ENCODE data around the gene SEMA3F.
A peak's percentile ranks its signal among the peaks of the same experiment; 100 is the strongest.

The SEMA3F gene

DNA sequence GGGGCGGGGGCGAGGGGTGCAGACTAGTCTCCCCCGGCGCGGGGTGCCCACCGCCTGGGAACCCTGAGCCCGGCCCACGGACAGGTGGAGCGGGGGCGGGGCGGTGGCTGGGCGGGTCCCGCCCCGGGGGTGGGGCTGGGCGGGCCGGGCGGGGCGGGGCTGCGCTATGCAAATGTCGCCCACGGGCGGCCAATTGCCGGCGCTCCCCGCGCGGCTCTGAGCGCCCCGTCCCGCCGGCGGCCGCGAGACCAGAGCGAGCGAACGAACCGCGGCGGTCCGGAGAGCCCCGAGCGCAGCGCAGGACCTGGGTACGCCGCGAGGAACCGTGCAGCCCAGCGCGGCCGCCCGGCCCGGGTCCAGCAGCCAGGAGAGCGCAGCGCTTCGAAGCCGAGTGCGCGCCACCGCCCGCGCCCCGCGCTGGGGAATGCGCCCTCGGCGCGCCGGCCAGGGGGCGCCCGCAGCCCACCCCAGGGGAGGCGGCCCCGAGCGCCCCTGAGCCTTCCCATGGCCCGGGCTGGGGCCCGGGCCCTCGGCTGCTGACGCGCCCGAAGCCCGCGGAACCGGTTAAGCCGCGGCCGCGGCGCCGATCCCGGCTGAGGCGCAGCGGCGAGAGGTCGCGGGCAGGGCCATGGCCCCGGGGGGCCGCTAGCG lies at the start of gene SEMA3F:
Gene SEMA3F, plus strand, starts transcription at position 485 of the 651 bp plus-strand sequence. CDS start 4,299 bp downstream, outside the sequence.
- peak; percentile 33 to 40 for DNase-seq

DNA sequence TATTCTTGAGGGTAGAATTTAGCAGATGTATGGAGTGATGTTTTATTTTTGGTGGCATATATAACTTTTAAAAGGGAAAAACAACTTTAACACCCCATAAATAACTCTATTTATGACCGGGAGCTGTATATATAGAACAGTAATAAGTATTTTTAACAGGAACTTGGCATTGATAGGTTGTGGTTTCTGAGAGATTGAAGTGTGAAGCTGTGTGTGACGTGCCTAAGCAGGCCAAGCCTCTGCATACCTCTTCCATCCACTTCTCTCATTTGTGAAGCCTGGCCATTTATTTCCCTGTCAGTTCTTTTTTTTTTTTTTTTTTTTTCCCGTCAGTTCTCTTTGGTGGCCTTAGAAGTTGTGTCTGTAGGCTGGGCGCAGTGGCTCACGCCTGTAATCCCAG lies 43.4 kb upstream of the SEMA3F start:
- DNase-seq: no peak

DNA sequence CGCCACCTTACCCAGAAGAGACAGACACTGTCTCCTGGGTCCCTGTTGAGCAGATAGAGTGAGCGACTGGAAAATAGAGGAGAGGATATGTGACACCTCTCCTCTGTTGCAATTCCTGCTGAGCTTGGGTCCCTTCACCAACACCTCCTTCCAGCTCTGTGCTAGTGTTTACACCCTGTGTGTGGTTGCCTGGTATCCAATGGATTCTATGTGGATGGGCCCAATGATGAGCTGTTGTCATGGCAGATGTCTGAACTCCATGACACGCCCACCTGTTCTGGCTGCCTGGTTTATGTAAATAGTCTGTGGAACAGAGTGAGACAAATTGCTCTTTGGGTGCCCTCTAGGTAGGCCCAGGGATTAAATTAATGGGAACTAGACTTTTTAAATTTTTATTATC lies 42.7 kb upstream of the SEMA3F start:
- DNase-seq: no peak

DNA sequence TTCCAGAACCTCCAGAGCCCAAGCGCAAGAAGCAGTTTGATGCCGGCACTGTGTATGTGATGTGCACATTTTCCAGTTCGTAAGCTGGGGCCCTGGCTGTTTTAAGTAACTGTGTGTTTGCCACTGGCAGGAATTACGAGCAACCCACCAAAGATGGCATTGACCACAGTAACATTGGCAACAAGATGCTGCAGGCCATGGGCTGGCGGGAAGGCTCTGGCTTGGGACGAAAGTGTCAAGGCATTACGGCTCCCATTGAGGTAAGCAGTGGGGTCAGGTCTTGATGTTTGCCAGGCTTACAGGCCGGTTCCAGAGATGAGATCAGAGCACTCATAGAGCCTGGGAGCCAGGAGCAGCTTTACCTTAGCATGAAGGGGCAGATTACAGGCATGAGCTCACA lies 38.0 kb upstream of the SEMA3F start:
- DNase-seq: no peak

DNA sequence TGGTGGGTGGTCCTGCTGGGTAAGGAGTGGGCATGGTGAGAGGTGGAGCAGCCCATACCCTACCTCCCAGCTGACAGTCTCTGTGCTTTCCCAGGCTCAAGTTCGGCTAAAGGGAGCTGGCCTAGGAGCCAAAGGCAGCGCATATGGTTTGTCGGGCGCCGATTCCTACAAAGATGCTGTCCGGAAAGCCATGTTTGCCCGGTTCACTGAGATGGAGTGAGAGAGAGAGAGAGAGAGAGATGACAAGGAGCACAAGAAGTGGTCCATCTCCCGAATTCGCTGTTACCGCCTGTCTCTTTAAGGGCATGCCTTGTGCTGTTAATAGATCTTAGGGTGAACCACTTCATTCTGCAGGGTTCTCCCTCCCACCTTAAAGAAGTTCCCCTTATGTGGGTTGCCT lies 36.9 kb upstream of the SEMA3F start:
- no peak for DNase-seq

DNA sequence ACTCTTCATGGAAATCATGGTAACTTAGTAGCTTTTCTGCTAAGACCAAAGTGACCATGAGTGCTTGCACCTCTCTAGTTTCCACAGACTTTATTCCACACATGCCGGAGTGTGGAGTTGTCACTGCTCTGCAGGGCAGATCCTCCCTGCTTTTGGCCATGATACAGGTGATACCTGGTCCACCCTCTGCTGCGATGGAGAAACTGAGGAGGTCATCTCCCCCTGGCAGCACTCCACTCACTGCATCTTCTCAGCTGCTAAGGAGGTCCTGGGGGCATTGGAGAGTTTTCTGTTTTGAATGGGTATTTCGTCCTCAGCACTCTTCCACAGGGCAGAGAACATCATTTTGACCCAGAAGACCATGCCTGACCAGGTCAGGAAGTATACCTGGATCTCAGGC lies 35.3 kb upstream of the SEMA3F start:
- DNase-seq: no peak

DNA sequence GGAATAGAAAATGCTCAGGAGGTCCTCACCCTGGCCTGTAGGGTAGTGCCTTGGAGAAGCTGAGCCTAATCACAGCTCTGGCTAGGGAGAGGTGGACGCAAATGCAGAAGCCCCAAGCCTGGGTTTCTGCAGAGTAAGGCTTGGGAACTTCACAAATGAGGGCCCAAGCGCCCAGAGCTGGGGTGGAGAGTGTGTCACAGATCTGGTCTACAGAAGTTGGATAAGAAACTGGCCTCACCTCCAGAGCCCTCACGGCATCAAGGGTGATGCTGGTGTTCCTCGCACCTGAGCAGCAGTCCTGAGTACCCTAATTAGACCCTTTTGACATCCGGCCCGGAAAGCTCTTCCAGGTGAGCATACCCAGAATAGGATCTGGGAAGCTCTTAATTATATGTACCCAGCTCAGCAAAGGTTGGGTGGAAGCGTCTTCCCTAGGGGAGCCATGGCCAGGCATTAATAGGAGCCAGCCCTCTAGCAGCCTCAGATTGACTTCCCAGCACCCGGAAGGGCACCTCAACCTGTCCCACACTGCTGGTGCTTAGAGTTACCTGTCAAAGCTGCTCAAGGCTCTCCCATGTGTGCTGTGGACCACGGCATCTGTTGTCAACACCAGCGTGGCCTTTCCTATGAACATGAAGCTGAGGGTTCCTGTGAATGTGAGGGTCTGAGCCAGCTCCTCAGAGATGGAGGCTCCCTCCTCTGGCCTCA lies 34.6 kb upstream of the SEMA3F start:
- no peak for DNase-seq

DNA sequence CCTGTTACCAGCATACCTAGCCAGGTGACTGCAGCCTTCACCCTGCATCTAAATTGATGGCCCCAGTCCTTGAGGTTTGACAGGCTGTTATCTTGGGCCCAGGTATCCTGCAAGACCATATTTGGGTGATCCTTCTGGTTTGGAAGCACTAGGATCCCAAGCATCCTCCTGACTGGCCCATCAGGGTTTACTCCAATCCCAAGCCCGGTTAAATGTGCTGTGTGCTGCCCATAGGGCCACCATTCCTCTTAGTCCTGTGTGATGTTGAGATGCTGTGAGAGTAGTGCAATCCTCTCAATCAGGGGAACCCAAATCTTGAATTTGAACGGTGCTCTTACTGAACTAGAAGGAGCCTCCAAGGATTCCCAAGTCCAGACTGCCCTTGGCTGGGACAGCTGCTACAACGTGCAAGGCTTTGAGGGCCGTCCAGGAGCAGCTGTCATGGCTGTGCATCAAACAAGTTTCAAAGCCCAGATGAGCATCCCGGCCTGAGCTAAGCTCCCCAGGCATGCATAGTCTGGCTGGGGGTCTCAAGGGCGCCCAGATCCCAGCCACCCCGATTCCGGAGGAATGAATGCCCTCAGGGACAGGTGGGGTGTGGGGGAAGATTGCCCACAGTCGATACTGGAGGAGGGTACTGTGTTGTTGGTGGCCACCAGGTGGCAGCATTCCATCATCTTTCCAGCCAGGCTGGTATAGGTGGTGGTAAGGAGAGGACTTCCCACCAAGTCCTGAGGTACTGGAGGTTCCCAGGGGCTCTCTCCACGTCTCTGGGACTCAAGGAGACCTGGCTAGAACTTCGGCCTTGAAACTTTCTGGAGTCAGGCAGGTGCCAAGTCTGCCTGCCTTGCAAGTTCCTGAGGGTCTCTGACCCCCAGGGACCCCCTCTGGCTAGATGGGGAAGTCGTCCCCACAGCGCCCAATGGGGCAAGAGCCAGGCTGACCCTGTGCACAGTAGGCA lies 33.8 kb upstream of the SEMA3F start:
- DNase-seq: peak; percentile 62 to 77

DNA sequence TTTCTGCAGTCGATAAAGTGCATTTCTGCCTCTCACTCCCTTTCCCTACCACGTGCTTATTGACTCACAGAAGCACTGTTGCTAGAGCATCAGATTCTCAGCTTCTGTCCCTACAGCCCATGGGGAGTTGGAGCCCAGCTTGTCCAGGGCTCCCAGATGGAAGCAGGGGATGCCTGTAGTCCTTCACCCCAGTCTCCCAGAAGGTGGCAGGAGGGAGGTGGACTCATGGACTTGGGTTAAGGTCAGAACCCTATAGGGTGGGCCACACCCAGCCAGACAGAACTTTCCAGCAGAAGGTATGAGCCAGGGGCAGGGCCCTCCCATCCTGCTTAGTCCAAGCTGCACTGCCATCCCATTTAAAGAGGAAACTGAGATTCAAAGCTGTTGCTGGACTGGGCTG lies 33.1 kb upstream of the SEMA3F start:
- no peak for DNase-seq

DNA sequence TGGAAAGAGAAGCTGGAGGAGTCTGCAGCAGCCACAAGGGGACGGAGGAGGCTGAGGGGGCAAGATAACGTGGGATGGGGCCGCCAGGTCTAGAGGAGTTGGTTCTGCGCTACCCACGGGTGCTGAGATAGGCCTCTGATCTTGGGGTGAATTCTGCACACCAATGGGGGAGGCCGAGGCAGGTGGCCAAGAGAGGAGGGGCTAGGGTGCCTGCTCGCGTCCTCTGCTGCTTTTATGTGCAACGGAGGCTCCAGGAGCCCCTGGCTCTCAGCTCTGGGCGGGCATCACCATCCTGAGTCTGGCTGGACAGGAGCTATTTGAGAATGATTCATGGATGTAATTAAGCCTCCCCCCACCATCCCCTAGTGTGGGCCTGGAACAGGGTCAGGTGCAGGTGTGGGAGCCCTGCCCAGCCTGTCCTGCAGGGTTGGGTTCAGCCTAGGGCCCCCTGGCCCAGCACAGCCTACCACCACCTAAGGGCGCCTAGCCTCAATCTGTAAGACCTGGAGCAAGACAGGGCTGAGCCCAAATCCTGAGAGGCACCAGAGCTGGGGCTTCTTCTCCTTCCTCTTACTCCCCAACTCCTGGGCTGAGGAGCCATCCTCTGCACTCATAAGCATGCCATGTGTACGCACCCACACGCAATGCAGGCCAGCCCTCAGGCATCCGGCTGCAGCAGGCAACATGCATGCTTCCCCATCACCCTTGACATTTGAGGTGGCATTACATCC lies 32.3 kb upstream of the SEMA3F start:
- no peak for DNase-seq

DNA sequence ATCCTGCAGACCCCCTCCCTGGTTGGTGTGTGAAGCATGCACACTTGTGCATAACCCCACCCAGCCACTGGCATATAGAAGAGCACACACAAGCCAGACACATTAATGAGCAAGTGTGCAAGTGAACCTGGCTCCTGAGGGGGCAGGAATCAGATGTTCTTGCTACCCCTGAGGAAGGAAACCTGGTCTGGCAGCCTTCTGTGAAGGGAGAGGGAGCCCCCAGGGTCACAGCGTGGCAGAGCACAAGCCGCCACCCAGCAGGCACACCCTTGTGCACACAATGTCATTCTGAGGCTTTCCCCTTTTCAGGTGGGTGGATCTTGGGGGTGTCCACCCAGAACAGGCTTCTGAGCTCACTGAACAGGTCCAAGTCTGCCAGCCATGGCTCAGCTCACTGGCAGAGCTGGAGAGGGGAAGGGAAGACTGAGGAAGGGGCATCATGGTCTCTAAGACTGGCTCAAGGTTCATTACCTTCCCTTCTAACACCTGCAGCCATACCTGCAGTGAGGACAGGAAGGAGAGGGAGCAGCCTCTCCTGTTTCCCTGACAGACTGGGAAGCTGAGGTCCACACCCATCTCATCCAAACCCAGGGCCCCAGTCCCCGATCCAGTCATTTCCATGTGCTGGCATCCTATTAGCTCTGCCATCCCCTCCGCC lies 31.6 kb upstream of the SEMA3F start:
- DNase-seq: no peak

DNA sequence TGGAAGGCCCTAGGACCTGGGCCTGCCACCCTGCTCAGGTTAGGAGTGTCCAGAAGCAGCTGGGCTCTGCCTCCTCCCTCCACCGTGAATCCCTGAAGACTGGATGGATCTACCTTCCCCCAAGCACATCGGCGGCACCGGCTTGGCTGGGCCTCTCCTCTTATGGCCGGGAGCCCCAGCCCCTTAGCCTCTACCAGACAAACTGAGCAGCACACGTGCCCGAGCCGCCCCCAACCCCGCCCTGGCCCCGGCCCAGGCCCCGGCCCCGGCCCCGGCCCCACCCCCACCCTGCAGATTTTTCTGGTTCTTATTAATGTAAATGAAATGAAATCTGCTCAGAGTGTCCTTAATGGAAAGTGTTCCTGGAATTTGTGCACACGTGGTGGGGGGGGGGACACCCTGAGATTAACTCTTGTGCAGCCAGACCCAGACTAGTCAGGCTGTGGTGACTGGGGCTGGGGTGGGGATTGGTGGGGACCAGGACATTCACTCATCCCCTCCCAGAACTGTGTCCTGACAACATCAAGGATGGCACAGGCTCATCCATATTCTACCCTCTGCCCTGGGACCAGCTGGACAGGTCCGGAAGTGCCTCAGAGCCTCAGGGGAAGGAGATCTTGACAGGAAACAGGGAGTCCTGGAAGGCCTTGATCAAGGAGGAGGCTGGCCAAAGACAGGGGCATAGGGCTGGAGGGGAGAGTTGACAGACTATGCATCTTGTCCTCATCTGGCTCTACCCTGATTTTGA lies 30.9 kb upstream of the SEMA3F start:
- no peak for DNase-seq

DNA sequence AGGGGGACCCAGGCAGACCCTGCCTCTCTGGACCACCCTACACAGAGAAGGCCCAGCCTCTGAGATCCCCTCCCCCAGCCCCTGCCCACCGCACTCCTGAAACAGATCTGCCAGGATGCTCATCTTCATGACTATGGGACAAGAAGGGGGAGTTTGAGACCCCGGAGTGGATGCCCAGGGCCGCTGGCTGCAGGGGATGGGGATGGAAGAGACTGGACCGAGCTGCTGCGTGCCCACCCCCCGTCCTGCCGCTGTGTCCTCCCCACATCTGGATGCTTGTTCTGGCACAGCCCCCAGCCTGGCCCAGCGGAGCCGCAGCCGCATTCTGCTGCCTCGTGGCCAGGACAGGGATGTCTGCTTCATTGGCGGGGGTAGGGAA lies 30.3 kb upstream of the SEMA3F start:
- DNase-seq: no peak

DNA sequence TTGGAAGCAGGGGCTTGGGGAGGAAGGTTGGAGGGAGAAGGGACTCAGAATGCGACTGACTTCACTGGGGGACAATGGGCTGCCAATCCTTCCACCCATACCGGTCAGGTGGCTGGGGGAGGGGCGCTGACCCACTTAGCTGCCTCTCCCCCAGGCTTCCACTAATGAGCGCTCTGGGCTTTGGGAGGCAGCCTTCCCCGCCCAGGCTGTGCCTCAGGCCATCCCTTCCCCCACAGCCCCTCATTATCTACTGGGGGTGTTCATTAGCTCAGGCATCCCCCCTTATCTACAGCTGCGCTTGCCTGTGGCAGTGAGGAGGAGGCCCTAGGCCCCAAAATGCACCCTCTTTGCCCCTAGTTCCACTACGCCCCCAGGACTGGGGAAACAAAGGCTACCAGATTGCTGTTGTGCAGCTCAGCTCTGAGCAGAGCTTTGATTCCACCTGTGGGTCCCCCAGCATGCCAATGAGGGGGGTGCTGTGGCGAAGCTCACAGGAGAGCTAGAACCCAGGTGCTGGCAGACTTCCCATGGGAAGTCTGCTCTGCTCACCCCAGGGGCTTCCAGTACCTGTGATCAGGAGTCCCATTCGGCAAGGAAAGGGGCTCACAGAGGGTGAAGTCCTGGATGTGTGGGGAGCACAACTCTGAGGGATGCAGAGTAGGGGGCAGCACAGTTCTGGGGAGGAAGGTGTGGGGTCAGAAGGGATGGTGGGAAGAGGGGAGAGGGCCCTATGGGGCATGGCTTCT lies 29.4 kb upstream of the SEMA3F start:
- DNase-seq: no peak

DNA sequence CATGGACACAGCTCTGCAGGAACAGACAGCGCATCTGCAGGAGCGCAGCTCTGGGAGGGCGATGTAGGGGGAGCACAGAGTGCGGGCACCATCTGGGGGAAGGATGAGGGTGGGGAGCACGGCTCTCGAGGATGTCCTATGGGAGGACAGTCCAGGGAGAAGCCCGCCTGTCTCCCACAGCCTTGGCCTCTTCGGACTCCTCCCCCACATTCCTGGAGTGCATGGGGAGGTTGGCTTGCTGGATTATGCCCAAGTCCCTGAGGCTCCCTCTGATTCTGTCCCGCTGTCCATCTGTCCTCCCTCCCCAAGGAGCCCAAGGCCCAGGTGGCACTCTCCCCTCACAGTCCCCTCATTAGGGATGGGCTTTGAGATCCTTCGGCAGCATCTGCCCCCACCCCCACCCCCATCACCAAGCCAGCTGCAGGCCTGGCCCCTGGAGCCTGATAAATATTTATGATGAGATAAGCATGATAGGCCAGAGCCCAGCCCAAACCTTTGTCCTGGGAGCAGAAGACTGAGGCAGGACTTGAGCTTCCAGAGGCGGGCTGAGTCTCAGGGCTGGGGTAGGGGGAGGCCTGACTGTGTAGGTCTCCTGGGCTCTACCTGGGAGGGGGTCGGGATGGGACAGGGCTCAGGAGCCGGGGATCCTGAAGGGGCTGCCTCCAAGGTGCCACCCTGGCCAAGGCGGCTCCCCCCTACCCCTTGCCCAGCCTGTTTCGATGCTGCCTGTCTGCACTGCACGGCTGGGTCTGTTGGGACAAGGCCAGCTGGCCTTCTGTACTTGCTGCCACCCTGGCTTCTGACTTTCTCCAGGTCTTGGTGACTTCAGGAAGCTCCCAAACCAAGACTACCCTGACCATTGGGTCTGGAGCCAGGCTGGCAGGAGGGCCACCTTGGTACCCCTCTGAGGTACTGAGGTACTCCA lies 28.6 kb upstream of the SEMA3F start:
- DNase-seq: no peak

DNA sequence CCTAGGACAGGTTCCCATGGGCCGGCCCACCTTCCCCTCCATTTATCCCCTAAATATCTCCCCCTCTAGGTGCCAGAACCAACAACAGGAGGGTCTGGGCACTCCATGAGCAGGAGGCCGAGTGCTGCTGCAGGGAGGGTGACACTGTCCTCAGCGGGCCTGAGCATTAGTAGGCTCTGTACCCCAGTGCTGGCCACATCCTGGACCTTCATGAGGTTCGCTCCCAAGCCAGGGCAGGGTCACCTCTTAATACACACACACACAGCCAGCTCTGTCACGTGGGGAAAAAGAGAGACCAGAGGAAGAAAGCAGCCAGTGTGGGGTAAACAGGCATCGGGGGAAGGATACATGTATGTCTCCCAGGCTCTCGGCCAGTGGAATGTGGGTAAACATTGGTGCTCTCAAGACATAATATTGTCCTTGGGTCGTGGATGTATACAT lies 27.9 kb upstream of the SEMA3F start:
- DNase-seq: no peak

DNA sequence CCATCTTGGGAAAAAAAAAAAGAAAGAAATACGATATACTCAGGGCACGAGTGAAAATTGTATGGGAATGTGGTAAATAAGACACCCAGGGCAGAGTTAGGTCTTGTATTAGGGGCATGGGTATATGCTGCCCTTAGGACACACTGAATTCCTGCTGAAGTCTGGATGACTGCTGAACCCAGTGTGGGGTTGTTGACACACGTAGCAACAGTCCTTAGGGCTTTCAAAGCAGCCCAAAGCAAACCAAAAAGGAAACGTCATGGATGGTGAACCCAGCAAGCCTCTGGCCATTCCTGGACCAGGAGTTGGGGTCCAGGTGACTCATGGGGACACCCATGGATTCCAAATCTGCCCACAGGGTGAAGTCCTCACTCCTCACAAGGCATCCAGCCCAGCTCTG lies 27.1 kb upstream of the SEMA3F start:
- no peak for DNase-seq

DNA sequence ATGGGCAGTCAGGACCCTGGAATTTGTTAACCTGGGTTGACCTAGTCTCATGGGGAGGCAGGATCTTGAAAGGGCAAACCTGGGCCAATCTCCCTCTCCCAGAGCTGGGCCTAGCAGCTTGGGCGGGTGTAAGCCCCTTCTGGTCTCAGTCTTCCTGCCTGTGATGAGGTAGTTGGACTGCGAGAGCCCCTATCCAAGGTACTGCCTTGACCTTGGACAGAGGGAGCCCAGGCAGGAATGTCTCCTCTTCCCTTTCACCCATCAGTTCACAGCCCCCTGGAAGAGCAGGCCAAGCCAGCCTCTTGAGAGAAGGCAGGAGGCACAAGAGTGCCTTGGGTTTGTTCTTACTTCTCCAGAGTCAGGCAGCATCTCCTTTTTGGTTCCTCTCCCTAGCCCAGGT lies 24.7 kb upstream of the SEMA3F start:
- no peak for DNase-seq

DNA sequence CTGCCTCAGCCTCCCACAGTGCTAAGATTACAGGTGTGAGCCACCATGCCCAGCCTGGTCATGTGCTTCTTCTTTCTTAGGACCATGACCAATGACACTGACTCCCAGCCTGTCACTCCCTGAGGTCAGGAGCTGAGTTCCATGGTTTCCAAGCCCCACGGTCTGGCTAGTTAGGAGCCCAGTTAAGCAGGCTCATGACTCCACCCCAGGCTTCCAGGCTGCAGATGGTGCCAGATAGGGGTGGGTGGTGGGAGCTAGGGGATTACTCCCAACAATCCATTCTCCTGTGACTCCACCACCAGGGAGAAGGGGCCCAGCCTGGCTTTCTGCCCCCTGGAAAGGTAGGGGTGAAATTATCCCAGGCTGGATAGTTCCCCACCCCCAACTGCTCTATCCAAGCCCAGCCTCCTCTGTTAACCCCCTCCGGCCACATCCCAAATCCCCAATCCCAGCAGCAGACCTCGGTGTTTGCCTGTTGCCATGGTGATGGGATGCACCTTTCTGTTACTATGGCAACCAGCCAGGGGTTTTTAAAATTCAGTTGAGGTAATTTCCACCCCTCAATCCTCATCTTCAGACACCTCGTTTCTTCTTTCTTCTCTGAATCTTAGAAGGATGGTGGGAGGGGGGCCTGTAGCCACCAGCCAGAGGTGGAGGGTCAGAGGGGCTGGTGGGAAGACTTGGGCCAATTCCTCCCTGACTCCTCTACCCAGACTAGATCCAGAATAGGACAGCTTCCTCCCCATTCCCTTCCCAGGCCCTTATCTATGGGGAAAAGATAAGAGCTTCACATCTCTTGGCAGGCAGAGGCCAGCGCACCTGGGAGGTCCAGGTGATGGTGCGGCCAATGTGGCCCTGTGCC lies 22.5 kb upstream of the SEMA3F start:
- no peak for DNase-seq

All from AML-193 (cell line).